MM.1S (cell line): Measurements from ENCODE around the gene SHANK3.

Experiments
- CTCF ChIP-seq: fragments of 300-600 bp; sonication (generic); IDR thresholded peaks from 2 replicates; pipeline ENCODE4 v1.5.1; 2016; ENCODE audit warnings: antibody characterized with exemption, low read length, mixed read lengths
- EZH2 ChIP-seq: fragments of 300-600 bp; sonication (generic); optimal IDR thresholded peaks from 2 replicates; pipeline ENCODE3; 2017; ENCODE audit warnings: low read depth, mild to moderate bottlenecking, antibody characterized with exemption, low read length, mixed read lengths

GRCh38 chr22:50710221-50710620, 37.6 kb downstream of the SHANK3 start:
- TF ChIP-seq CTCF (no peak), EZH2 (no peak)
